Measurements from ENCODE around the gene MEGF6. TPM values are rescaled to one million over a fixed set of nuclear protein-coding genes. Genes with fewer than 3 reads are reported as not detected.

MEGF6 gene
- total RNA-seq, 6 experiments from 2014 or later, result 20.3 to 39.2 (median 23.0) TPM

- H3K36me3 Mint-ChIP-seq (ENCODE audit: low read depth), result no peaks in the 10 kb centered on the region
- DNase-seq, result no peak
- no peak overlapping the region for H3K27ac Mint-ChIP-seq
- peaks cover 2% of the 10 kb centered on the region; the same call in 1 of the 2 replicates for H3K27me3 Mint-ChIP-seq (ENCODE audit: insufficient read depth)
- no peak overlapping the region for H3K4me3 Mint-ChIP-seq
- H3K9me3 Mint-ChIP-seq, result no peaks in the 10 kb centered on the region
- TF ChIP-seq, protein P1, sequence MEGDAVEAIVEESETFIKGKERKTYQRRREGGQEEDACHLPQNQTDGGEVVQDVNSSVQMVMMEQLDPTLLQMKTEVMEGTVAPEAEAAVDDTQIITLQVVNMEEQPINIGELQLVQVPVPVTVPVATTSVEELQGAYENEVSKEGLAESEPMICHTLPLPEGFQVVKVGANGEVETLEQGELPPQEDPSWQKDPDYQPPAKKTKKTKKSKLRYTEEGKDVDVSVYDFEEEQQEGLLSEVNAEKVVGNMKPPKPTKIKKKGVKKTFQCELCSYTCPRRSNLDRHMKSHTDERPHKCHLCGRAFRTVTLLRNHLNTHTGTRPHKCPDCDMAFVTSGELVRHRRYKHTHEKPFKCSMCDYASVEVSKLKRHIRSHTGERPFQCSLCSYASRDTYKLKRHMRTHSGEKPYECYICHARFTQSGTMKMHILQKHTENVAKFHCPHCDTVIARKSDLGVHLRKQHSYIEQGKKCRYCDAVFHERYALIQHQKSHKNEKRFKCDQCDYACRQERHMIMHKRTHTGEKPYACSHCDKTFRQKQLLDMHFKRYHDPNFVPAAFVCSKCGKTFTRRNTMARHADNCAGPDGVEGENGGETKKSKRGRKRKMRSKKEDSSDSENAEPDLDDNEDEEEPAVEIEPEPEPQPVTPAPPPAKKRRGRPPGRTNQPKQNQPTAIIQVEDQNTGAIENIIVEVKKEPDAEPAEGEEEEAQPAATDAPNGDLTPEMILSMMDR (IDR thresholded peaks at IDR 0.05), result no peak
- no peaks in the 10 kb centered on the region for H3K4me1 Mint-ChIP-seq (ENCODE audit: low read depth)
Observed at GRCh38 chr1:3481836-3482375, 129.4 kb downstream of the MEGF6 start.

- Mint-ChIP-seq H3K9me3 (no peaks in the 10 kb centered on the region), H3K4me1 (ENCODE audit: low read depth) (no peaks in the 10 kb centered on the region), H3K27ac (no peak overlapping the region), H3K27me3 (ENCODE audit: insufficient read depth) (peaks cover 2% of the 10 kb centered on the region; the same call in 1 of the 2 replicates), H3K36me3 (ENCODE audit: low read depth) (no peaks in the 10 kb centered on the region), H3K4me3 (no peak overlapping the region)
- TF ChIP-seq, protein P1 (IDR thresholded peaks at IDR 0.05), result no peak
- no peak for DNase-seq
Observed at GRCh38 chr1:3481046-3481445, 130.3 kb downstream of the MEGF6 start.

- H3K36me3 Mint-ChIP-seq (ENCODE audit: low read depth), result no peaks in the 10 kb centered on the region
- TF ChIP-seq, protein P1 (IDR thresholded peaks at IDR 0.05), result no peak
- H3K4me3 Mint-ChIP-seq, result no peak overlapping the region
- H3K27me3 Mint-ChIP-seq (ENCODE audit: insufficient read depth), result peaks cover 2% of the 10 kb centered on the region; the same call in 1 of the 2 replicates
- no peaks in the 10 kb centered on the region for H3K9me3 Mint-ChIP-seq
- no peak for DNase-seq
- no peaks in the 10 kb centered on the region for H3K4me1 Mint-ChIP-seq (ENCODE audit: low read depth)
- no peak overlapping the region for H3K27ac Mint-ChIP-seq
Observed at GRCh38 chr1:3480369-3480719, 131.0 kb downstream of the MEGF6 start.

DNA sequence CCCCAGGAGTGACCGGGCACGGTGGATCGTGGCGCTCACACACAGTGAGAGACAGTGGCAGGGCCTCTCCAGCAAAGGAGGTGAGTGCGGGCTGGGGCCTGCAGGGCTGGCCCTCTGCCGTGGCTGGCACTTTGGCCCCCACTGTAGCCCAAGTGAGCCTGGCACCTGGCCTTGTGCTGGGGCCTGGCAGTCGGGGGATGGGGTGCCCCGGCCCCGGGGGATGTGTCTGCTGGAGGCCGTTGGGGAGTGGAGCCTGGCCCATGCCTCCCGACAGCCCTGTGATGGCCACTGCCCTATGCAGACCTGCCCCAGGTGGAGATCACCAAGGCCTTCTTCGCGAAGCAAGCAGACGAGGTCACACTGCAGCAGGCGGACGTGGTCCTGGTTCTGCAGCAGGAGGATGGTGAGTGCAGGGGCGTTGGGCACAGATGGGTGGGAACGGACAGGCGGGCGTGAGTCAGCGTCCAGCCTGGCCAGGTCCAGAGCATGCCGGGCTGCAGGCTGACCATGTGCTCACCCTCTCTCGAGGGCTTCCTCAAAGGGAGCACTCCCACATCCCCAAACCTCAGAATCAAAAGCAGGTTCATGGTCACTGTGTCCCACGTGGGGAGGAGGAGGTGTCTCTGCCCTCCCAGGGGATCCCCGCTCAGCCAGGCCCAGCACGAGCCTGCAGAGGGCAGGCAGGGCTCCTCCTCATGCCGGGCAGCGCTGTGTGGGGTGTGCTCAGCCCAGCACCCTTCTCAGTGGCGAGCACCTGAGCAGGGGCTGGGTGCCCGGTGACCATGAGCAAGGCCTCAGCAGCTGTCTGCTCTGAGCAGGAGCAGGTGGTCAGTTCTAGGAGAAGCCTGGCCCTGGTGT, 131.6 kb downstream of the MEGF6 start:
- DNase-seq, result no peak
- Mint-ChIP-seq H3K36me3 (ENCODE audit: low read depth) (no peaks in the 10 kb centered on the region), H3K9me3 (no peaks in the 10 kb centered on the region), H3K27me3 (ENCODE audit: insufficient read depth) (peaks cover 2% of the 10 kb centered on the region; the same call in 1 of the 2 replicates), H3K27ac (no peak overlapping the region), H3K4me3 (no peak overlapping the region), H3K4me1 (ENCODE audit: low read depth) (no peaks in the 10 kb centered on the region)
- TF ChIP-seq, protein P1 (IDR thresholded peaks at IDR 0.05), result no peak

DNA sequence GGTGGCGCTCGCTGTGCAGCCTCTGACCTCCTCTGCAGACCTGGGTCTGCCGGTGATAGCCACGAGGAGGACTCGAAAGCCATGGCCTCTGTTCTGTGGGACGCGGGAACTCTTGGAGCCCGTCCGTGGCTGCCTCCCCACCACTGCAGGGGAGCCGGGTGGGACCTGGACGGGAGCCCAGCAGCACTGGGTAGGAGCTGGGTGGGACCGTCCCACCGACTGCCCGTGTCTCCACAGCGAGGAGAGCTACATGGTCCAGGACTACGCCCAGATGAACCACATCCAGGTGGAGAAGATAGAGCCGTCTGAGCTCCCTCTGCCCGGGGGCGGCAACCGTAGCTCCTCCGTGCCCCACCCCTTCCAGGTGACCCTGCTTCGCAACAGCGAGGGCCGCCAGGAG, 133.1 kb downstream of the MEGF6 start:
- DNase-seq, result no peak
- TF ChIP-seq, protein P1 (IDR thresholded peaks at IDR 0.05), result no peak
- H3K27me3 Mint-ChIP-seq (ENCODE audit: insufficient read depth), result peaks cover 2% of the 10 kb centered on the region; the same call in 1 of the 2 replicates
- no peak overlapping the region for H3K4me3 Mint-ChIP-seq
- no peak overlapping the region for H3K27ac Mint-ChIP-seq
- H3K4me1 Mint-ChIP-seq (ENCODE audit: low read depth), result peaks cover 9% of the 10 kb centered on the region
- no peaks in the 10 kb centered on the region for H3K9me3 Mint-ChIP-seq
- H3K36me3 Mint-ChIP-seq (ENCODE audit: low read depth), result no peaks in the 10 kb centered on the region

All from HFFc6 (cell line).